Measurements from ENCODE around the gene CCDC85C. TPM values are rescaled to one million over a fixed set of nuclear protein-coding genes. Genes with fewer than 3 reads are reported as not detected.
A peak's percentile ranks its signal among the peaks of the same experiment; 100 is the strongest.

The CCDC85C gene
- total and polyA plus RNA-seq, 2 of the 8 experiments (the other 6 are each of a cell fraction or from before 2014, with no cell fraction given), result 16.8 to 35.8 TPM

DNA sequence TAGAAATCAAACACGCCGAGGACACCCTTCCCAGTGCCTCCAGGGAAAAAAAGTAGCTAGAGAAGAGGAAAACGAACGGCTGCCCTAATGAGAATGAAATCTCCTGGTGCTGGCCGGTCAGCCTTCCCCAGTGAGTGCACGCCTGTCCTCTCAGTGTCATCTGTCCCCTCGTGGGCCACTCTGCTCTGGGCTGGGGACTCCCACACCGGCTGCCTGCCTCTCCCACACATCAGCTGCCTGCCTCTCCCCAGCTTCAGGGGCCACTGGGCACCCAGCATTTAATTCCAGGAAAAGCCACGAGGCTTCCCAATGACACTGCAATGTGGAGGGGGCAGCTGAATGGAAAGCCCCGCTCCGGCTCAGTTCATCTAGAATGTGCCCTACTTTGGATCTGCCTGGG, 59.0 kb downstream of the CCDC85C start:
- CTCF ChIA-PET (ENCODE audit: partially characterized antibody), result interaction anchor here (1.1 to 3.5 kb wide), 8 partner anchors 10 to 83 kb away, joined by 3 to 17 read pairs (median 4); no protein-coding TSS in a partner anchor
- no peak overlapping the region for H3K56ac ChIP-seq (replicated peaks; ENCODE audit: insufficient read length, low read depth, low read length)
- no peak overlapping the region for H3K23ac ChIP-seq (ENCODE audit: insufficient read length)
- H3K4me1 ChIP-seq (replicated peaks in 1 of 4; ENCODE audit: control insufficient read depth in 3 of 4, insufficient read depth in 4 of 4, low read length in 3 of 4), result peaks cover 8 to 31% (median 13%) of the 10 kb centered on the region in 4 experiments; a peak in 6 of 7 replicates
- POLR2A ChIA-PET (ENCODE audit: partially characterized antibody), result interaction anchor here (0.9 to 1.6 kb wide), 2 partner anchors 9 to 20 kb away, joined by 3 to 5 read pairs; no protein-coding TSS in a partner anchor
- H2AK5ac ChIP-seq (ENCODE audit: low read depth, low read length), result no peak overlapping the region; the same call in 1 of the 2 replicates
- H3K18ac ChIP-seq (ENCODE audit: extremely low read depth, low read length), result no peak overlapping the region; the same call in 1 of the 2 replicates
- FAIRE-seq (no peak), DNase-seq (ENCODE audit: low read depth in 1 of 2, low spot score in 2 of 2) (no peak)
- TF ChIP-seq TAF1 (IDR thresholded peaks at IDR 0.05; ENCODE audit: low read depth, low read length) (no peak), KDM4A (IDR thresholded peaks at IDR 0.05; ENCODE audit: low read depth, low read length, severe bottlenecking) (no peak), CBX8 (IDR thresholded peaks at IDR 0.05; ENCODE audit: borderline replicate concordance, low read depth, low read length) (no peak), CTBP2 (IDR thresholded peaks at IDR 0.05; ENCODE audit: borderline replicate concordance, insufficient read depth, insufficient read length, low read length) (no peak)
- H2AFZ ChIP-seq (ENCODE audit: low read length), result no peak overlapping the region
- no peak overlapping the region for H4K5ac ChIP-seq (ENCODE audit: insufficient read length, low read depth, low read length)
- H4K8ac ChIP-seq (ENCODE audit: extremely low read depth, insufficient read depth, low read length), result no peak overlapping the region
- peaks cover 4 to 18% of the 10 kb centered on the region in 2 experiments for H4K20me1 ChIP-seq (replicated peaks in 1 of 2; ENCODE audit: control insufficient read depth in 1 of 2, insufficient read depth in 2 of 2, low read length in 2 of 2)
- no peak overlapping the region for H2BK12ac ChIP-seq (ENCODE audit: low read depth, low read length)
- H3K23me2 ChIP-seq (ENCODE audit: low read depth, low read length), result no peaks in the 10 kb centered on the region
- H3K36me3 ChIP-seq (ENCODE audit: control insufficient read depth in 2 of 4, insufficient read depth in 4 of 4, low read length in 3 of 4), result no peaks in the 10 kb centered on the region
- 0 out of 2 replicates have a peak overlapping the region, but pooled peaks have one; percentile 2 for H3K27ac ChIP-seq (ENCODE audit: low read depth, low read length)
- no peak overlapping the region for H2BK120ac ChIP-seq (replicated peaks; ENCODE audit: low read depth, low read length)
- H3K14ac ChIP-seq (ENCODE audit: insufficient read length), result no peak overlapping the region
- H3K27me3 ChIP-seq (replicated peaks in 1 of 4; ENCODE audit: control insufficient read depth in 3 of 4, extremely low read depth in 1 of 4, insufficient read depth in 3 of 4, low read length in 3 of 4), result no peaks in the 10 kb centered on the region
- no peaks in the 10 kb centered on the region for H3K9me3 ChIP-seq (ENCODE audit: insufficient read depth in 2 of 2, low read depth in 1 of 2, low read length in 1 of 2)
- H3K79me1 ChIP-seq (ENCODE audit: low read depth, low read length), result peaks cover 27% of the 10 kb centered on the region
- peaks cover 0 to 76% of the 10 kb centered on the region in 2 experiments; a peak in 2 of 4 replicates for H3K79me2 ChIP-seq (ENCODE audit: control insufficient read depth in 1 of 2, insufficient read depth in 2 of 2, low read length in 2 of 2)
- no peak overlapping the region for H2BK20ac ChIP-seq (ENCODE audit: low read length)
- 89% methylated on average over 11 of the region's 11 CpGs; no CpG with 5 or more reads in 1 of the 2 experiments for WGBS, 2 experiments (ENCODE audit: extremely low coverage in 1 of 2, insufficient coverage in 1 of 2, insufficient read length in 1 of 2, insufficient replicate concordance in 2 of 2, low coverage in 1 of 2, low lambda C conversion rate in 2 of 2, missing lambda C conversion rate in 1 of 2)
- no peak overlapping the region for H3K9ac ChIP-seq (replicated peaks in 1 of 4; ENCODE audit: extremely low read depth in 1 of 4, low read depth in 3 of 4, low read length in 3 of 4)
- no peak overlapping the region for H4K91ac ChIP-seq (replicated peaks; ENCODE audit: insufficient read length, low read length)
- no peak overlapping the region for H3K4me3 ChIP-seq (ENCODE audit: extremely low read depth in 1 of 4, insufficient read depth in 2 of 4, low read depth in 3 of 4, low read length in 4 of 4)
- no peak overlapping the region for H3K4me2 ChIP-seq (ENCODE audit: insufficient read depth in 1 of 2, low read depth in 2 of 2, low read length in 2 of 2)
- H2BK5ac ChIP-seq (ENCODE audit: low read depth, low read length), result no peak overlapping the region
- H3K4ac ChIP-seq (replicated peaks; ENCODE audit: insufficient read length, low read depth, low read length), result no peak overlapping the region
- no peak overlapping the region for H2BK15ac ChIP-seq (ENCODE audit: low read length)

All from H1 (cell line).